GM12878 (cell line): ENCODE results near the gene TFAP2B. TPM values are rescaled to one million over a fixed set of nuclear protein-coding genes. Genes with fewer than 3 reads are reported as not detected.

Source experiments
- ATAC-seq: fragments of 200-7000 bp; cut with Tn5 transposase; 3 replicates; pipeline ENCODE4 v1.9.1; 2020; ENCODE audit warnings: mild to moderate bottlenecking, moderate library complexity
- Bru-seq: library from RNA; stranded (reverse); fragments of 400-500 nt; gene quantifications from one replicate; lab custom pipeline; 2021; lab: Mats Ljungman, UMichigan
- BruChase-seq, 2 experiments: library from RNA; stranded (reverse); fragments of 400-500 nt; gene quantifications; one replicate each; lab custom pipeline; 2021; lab: Mats Ljungman, UMichigan
- BruUV-seq: library from RNA; stranded (reverse); fragments of 400-500 nt; replicated peaks from 2 replicates; lab custom pipeline; 2021; lab: Mats Ljungman, UMichigan
- CTCF ChIA-PET: fragments of 300-600 bp; sonication (Branson Sonifier 250); formaldehyde crosslinking; extraction: SDS; loops from one replicate; lab custom pipeline; 2021; ENCODE audit warnings: inconsistent platforms; lab: Yijun Ruan, JAX
- POLR2A ChIA-PET: fragments of 350-600 bp; formaldehyde crosslinking; extraction: SDS; loops from one replicate; lab custom pipeline; 2021; ENCODE audit warnings: inconsistent platforms; lab: Charles Lee
- RAD21 ChIA-PET: fragments of 300-600 bp; sonication (Branson Sonifier 250); formaldehyde crosslinking; loops from one replicate; lab custom pipeline; 2023; ENCODE audit warnings: antibody characterized with exemption; ENCODE audit not compliant: unreplicated experiment; lab: Charles Lee
- SMC1A ChIA-PET: fragments of 300-600 bp; sonication (Branson Sonifier 250); formaldehyde crosslinking; loops from one replicate; lab custom pipeline; 2023; ENCODE audit not compliant: unreplicated experiment, uncharacterized antibody; lab: Charles Lee
- DNase-seq: peaks from one replicate; pipeline ENCODE4 v3.0.0-alpha.2; 2011; ENCODE audit warnings: low read depth, low spot score
- FAIRE-seq: peaks from 3 replicates; lab custom pipeline; 2011; peaks lifted over from hg19 to GRCh38; lab: Jason Lieb, UNC
- H2AFZ ChIP-seq: 2 replicates; pipeline ENCODE4 v1.6.0; 2011; ENCODE audit warnings: low read depth, low read length, control low read depth; ENCODE audit not compliant: control insufficient read depth
- H3K27ac ChIP-seq: 2 replicates; pipeline ENCODE4 v1.5.1; 2011; ENCODE audit warnings: control low read depth; ENCODE audit not compliant: control insufficient read depth, insufficient read depth
- H3K27me3 ChIP-seq, 2 experiments: replicated peaks in 1 of 2; 2 replicates each; pipeline versions ENCODE4 v1.6.0 to v1.6.1; 2011; ENCODE audit warnings: low read length in 1 of 2; ENCODE audit not compliant: control insufficient read depth in 2 of 2, insufficient read depth in 2 of 2
- H3K36me3 ChIP-seq, 2 experiments: 2 replicates each; pipeline ENCODE4 v1.5.1; 2011; ENCODE audit warnings: low read length in 1 of 2; ENCODE audit not compliant: control insufficient read depth in 2 of 2, insufficient read depth in 2 of 2
- H3K4me1 ChIP-seq: 2 replicates; pipeline ENCODE4 v1.6.1; 2011; ENCODE audit warnings: mild to moderate bottlenecking, low read length, moderate library complexity, mixed read lengths; ENCODE audit not compliant: control insufficient read depth, insufficient read depth
- H3K4me2 ChIP-seq: 2 replicates; pipeline ENCODE4 v1.6.0; 2011; ENCODE audit warnings: control low read depth; ENCODE audit not compliant: control insufficient read depth, insufficient read depth
- H3K4me3 ChIP-seq: fragments of 200-600 bp; sonication (generic); 2 replicates; pipeline ENCODE4 v1.5.1; 2016
- H3K79me2 ChIP-seq: 2 replicates; pipeline ENCODE4 v1.6.0; 2011; ENCODE audit warnings: low read length; ENCODE audit not compliant: control insufficient read depth, insufficient read depth
- H3K9ac ChIP-seq: 2 replicates; pipeline ENCODE4 v1.8.0; 2011; ENCODE audit warnings: low read length, control low read depth, mixed read lengths; ENCODE audit not compliant: control insufficient read depth, insufficient read depth
- H3K9me3 ChIP-seq: replicated peaks from 3 replicates; pipeline ENCODE4 v1.5.1; 2011; ENCODE audit warnings: mild to moderate bottlenecking, low read length; ENCODE audit not compliant: control insufficient read depth, insufficient read depth
- H4K20me1 ChIP-seq: 2 replicates; pipeline ENCODE4 v1.6.0; 2011; ENCODE audit not compliant: control insufficient read depth, insufficient read depth
- DPF2 ChIP-seq: fragments of 450-650 bp; IDR thresholded peaks from 2 replicates; pipeline ENCODE4 v1.6.1; 2017; ENCODE audit warnings: mild to moderate bottlenecking
- FOXM1 ChIP-seq: IDR thresholded peaks from 2 replicates; pipeline ENCODE4 v1.6.1; 2012; ENCODE audit warnings: low read depth, mild to moderate bottlenecking, inconsistent platforms, low read length, moderate library complexity
- IKZF1 ChIP-seq: fragments of 450-650 bp; conservative IDR thresholded peaks from 2 replicates; pipeline ENCODE4 v1.6.1; 2017; ENCODE audit warnings: antibody characterized with exemption, mild to moderate bottlenecking
- IKZF2 ChIP-seq, 2 experiments: fragments of 450-650 bp; IDR thresholded peaks; 2 replicates each; pipeline ENCODE4 v1.6.1; 2017; ENCODE audit warnings: mild to moderate bottlenecking in 2 of 2, moderate library complexity in 2 of 2
- JUNB ChIP-seq: IDR thresholded peaks from 2 replicates; pipeline ENCODE4 v1.6.1; 2016; ENCODE audit warnings: antibody characterized with exemption, mild to moderate bottlenecking
- LARP7 ChIP-seq: fragments of 450-650 bp; IDR thresholded peaks from 2 replicates; pipeline ENCODE4 v1.6.1; 2017; ENCODE audit warnings: mild to moderate bottlenecking
- SIN3A ChIP-seq: IDR thresholded peaks from 2 replicates; pipeline ENCODE4 v1.6.1; 2012; ENCODE audit warnings: low read depth, low read length, improper control_type of control experiment
- SMAD5 ChIP-seq: IDR thresholded peaks from 2 replicates; pipeline ENCODE4 v1.6.1; 2016; ENCODE audit warnings: antibody characterized with exemption, low read depth
- SMARCA5 ChIP-seq: fragments of 450-650 bp; IDR thresholded peaks from 2 replicates; pipeline ENCODE4 v1.6.1; 2017; ENCODE audit warnings: mild to moderate bottlenecking
- ZNF622 ChIP-seq: fragments of 450-650 bp; IDR thresholded peaks from 2 replicates; pipeline ENCODE4 v1.6.1; 2017; ENCODE audit warnings: mild to moderate bottlenecking, inconsistent platforms
- WGBS: methylation state at CpG from one replicate; pipeline ENCODE4 v1.1.6; 2016; ENCODE audit warnings: low lambda C conversion rate; ENCODE audit not compliant: insufficient replicate concordance, insufficient coverage; ENCODE audit errors: missing lambda C conversion rate; 5-methylcytosine and 5-hydroxymethylcytosine counted together
- in situ Hi-C: fragments of 300-500 bp; cut with MboI; formaldehyde crosslinking; loops from 9 replicates; pipeline ENCODE4 v1.14.3; 2018; ENCODE audit warnings: mixed read lengths
- intact Hi-C: fragments of 100-400 bp; cut with micrococcal nuclease; formaldehyde crosslinking; loops from one replicate; pipeline ENCODE4 v1.14.2; 2022; ENCODE audit not compliant: unreplicated experiment
- long read RNA-seq, 2 experiments: library from polyadenylated mRNA; unstranded; transcript quantifications; one replicate each; pipeline ENCODE4 v2.0.0, GENCODE V29; 2019 to 2020
- polyA minus RNA-seq, 3 experiments: library from RNA; depleted of rRNA, polyadenylated mRNA; stranded (reverse); fragments of >200 nt; gene quantifications; 2 replicates each; pipeline ENCODE4 v1.2.3, GENCODE V29; 2011
- polyA plus RNA-seq, 11 experiments: library from polyadenylated mRNA; depleted of rRNA in 4 of 11; unstranded in 6 of 11; stranded (reverse) in 5 of 11; fragments of >200 nt; fragmentation: Nextera tagmentation in 4 of 11; fragmentation: Illumina TruSeq in 1 of 11; extraction: Ambion mirVana in 4 of 11; extraction: Trizol in 1 of 11; gene quantifications; 1 replicate in 1 of 11; 2 replicates in 10 of 11; pipeline versions ENCODE4 v1.2.1 to v1.2.3, GENCODE V29; 2011 to 2016; ENCODE audit warnings: inconsistent platforms in 2 of 11, missing spikeins in 2 of 11, low read depth in 1 of 11
- total RNA-seq, 4 experiments: library from RNA; depleted of rRNA in 3 of 4; stranded (reverse); fragments of >200 nt in 3 of 4; fragmentation: Illumina TruSeq in 1 of 4; extraction: Trizol in 1 of 4; gene quantifications; 2 replicates each; pipeline versions ENCODE4 v1.2.1 to v1.2.3, GENCODE V29; 2013 to 2021
- TF ChIP-seq, protein P1 (sequence below): IDR thresholded peaks from 2 replicates; pipeline ENCODE4 v1.6.1; 2011; ENCODE audit warnings: borderline replicate concordance, low read depth, mild to moderate bottlenecking, moderate library complexity, mixed read lengths, low read length; ENCODE audit not compliant: insufficient read depth; ENCODE audit errors: extremely low read length

Gene TFAP2B
- total RNA-seq (2013; cell fraction: nucleolus; rRNA removed) = not detected in 2 replicates
- not detected in 2 replicates for total RNA-seq (2014; rRNA removed)
- total RNA-seq (2014; rRNA removed; fragmentation: Illumina TruSeq; extraction: Trizol) = 0.32 TPM in 1 of 2 replicates, not detected in the other
- total RNA-seq (2021) = 0.03 and 0.08 TPM in 2 replicates
- polyA plus RNA-seq (2011; ENCODE audit: low read depth) = not detected
- 0.13 and 0.15 TPM in 2 replicates for polyA plus RNA-seq (2011; rRNA removed)
- 0.24 and 0.28 TPM in 2 replicates for polyA plus RNA-seq (2011; cell fraction: cytosol; rRNA removed)
- polyA plus RNA-seq (2011; cell fraction: nucleus; rRNA removed) = 0.70 and 0.79 TPM in 2 replicates
- 0.12 and 0.13 TPM in 2 replicates for polyA plus RNA-seq (2012)
- polyA plus RNA-seq (2014; fragmentation: Illumina TruSeq; extraction: Trizol) = 0.03 and 0.07 TPM in 2 replicates
- not detected for polyA plus RNA-seq (2014; fragmentation: Nextera tagmentation; extraction: Ambion mirVana)
- 0.03 and 0.11 TPM in 2 replicates for polyA plus RNA-seq (2014; rRNA removed)
- under 1 TPM in 1 of 2 experiments, not detected in 1; 0.15 TPM for polyA plus RNA-seq (2016; fragmentation: Nextera tagmentation; extraction: Ambion mirVana)
- polyA minus RNA-seq (2011; rRNA and poly(A)+ RNA removed) = 0.07 and 0.31 TPM in 2 replicates
- 0.94 TPM in 1 of 2 replicates, not detected in the other for polyA minus RNA-seq (2011; cell fraction: cytosol; rRNA and poly(A)+ RNA removed)
- polyA minus RNA-seq (2011; cell fraction: nucleus; rRNA and poly(A)+ RNA removed) = 0.12 and 0.29 TPM in 2 replicates
- Bru-seq, nascent RNA = percentile 22 among the genes with signal in this experiment
- percentile 14 among the genes with signal in this experiment for BruChase-seq, experiment 1, labeled RNA remaining after a 6-hour chase
- BruChase-seq, experiment 2, labeled RNA remaining after a 2-hour chase = percentile 14 among the genes with signal in this experiment
- long read RNA-seq, experiment 1, full-length matches to known transcripts = 21 of 27 reads
- long read RNA-seq, experiment 1, partial matches to known transcripts = 0 of 27 reads
- long read RNA-seq, experiment 1, other reads (novel, unspliced or antisense) = 6 of 27 reads
- long read RNA-seq, experiment 2, full-length matches to known transcripts = 1 of 8 reads
- long read RNA-seq, experiment 2, partial matches to known transcripts = 1 of 8 reads
- long read RNA-seq, experiment 2, other reads (novel, unspliced or antisense) = 6 of 8 reads

DNA sequence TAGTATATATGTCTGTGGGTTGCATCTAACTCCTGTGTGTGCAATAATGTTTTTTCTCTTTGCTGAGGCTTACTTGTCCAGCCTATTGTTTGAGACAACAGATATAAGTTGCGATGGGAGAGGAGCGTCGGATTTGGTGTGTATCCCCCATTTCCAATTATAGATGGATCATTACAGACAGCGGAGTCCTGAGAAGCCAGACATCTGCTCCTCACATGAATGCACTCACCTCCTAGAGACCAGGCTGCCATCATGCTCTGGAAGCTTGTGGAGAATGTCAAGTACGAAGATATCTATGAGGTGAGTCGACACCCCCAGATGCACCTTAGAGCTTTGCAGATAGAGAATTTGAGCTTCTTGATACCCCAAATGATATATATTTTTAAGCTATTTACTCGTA is at the start of gene TFAP2B:
Gene TFAP2B, plus strand, starts transcription at position 199 of the 400 bp plus-strand sequence. Its CDS starts 21 bp downstream, at position 220.
- SMC1A ChIA-PET = no interaction called here
- no peak for ATAC-seq
- FAIRE-seq = no peak
- Histone ChIP-seq H3K4me1 (no peaks in the 10 kb centered on the region), H3K79me2 (no peaks in the 10 kb centered on the region), H3K36me3 (no peaks in the 10 kb centered on the region)
- TF ChIP-seq ZNF622 = no peak
- no peak for TF ChIP-seq SMAD5
- no peak for TF ChIP-seq LARP7
- TF ChIP-seq DPF2 = no peak
- TF ChIP-seq, protein P1, sequence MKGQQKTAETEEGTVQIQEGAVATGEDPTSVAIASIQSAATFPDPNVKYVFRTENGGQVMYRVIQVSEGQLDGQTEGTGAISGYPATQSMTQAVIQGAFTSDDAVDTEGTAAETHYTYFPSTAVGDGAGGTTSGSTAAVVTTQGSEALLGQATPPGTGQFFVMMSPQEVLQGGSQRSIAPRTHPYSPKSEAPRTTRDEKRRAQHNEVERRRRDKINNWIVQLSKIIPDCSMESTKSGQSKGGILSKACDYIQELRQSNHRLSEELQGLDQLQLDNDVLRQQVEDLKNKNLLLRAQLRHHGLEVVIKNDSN = no peak
- no peak for TF ChIP-seq JUNB
- TF ChIP-seq IKZF2 (IDR thresholded peaks at IDR 0.05) = no peak
- no peak for TF ChIP-seq FOXM1
- no peak for TF ChIP-seq SIN3A
- TF ChIP-seq SMARCA5 = no peak
- no peak for TF ChIP-seq IKZF1
- TF ChIP-seq, all 136 proteins: peak for 0
- H3K9ac ChIP-seq = no peak within 1 kb of the TSS
- 17% methylated on average over 7 of the region's 7 CpGs for WGBS
- intact Hi-C loops (loop anchor here (5.0 kb wide), 3 partner anchors 639 to 1024 kb away; no protein-coding TSS in a partner anchor), in situ Hi-C loops (loop anchor here (10.0 kb wide), 3 partner anchors 536 to 1206 kb away; no protein-coding TSS in a partner anchor)
- peak within 1 kb of the TSS; percentile 16; the same call in 1 of the 2 replicates for H3K4me3 ChIP-seq
- H3K4me2 ChIP-seq = peak within 1 kb of the TSS; percentile 38; the same call in 1 of the 2 replicates
- no TSS peak for BruUV-seq
- H3K9me3 ChIP-seq = no peaks in the 10 kb centered on the region
- H4K20me1 ChIP-seq = no peaks in the 10 kb centered on the region
- no peak within 1 kb of the TSS for H3K27ac ChIP-seq
- RAD21 ChIA-PET = interaction anchor here (1.5 kb wide), 1 partner anchor 724 kb away, joined by 4 read pairs; no protein-coding TSS in a partner anchor
- no peak for DNase-seq
- no peak within 1 kb of the TSS for H2AFZ ChIP-seq
- peaks cover 5 to 28% of the 10 kb centered on the region in 2 experiments for H3K27me3 ChIP-seq
- CTCF ChIA-PET = interaction anchor here (0.6 to 1.2 kb wide), 3 partner anchors 697 to 1332 kb away, joined by 3 read pairs; no protein-coding TSS in a partner anchor
- POLR2A ChIA-PET = no interaction called here
